SU-DHL-6 (cell line): ENCODE measurements around the gene FBH1.

Experiments
- EZH2phosphoT487 ChIP-seq: fragments of 200-600 bp; sonication (generic), shearing (Covaris generic); conservative IDR thresholded peaks from 2 replicates; pipeline ENCODE4 v1.6.1; 2018; ENCODE audit warnings: mild to moderate bottlenecking, antibody characterized with exemption, low read length, moderate library complexity, mixed read lengths
- TF ChIP-seq, protein P1 (sequence below): fragments of 200-600 bp; sonication (generic); IDR thresholded peaks from one replicate; pipeline ENCODE4 v1.5.1; 2017; ENCODE audit warnings: antibody characterized with exemption, mild to moderate bottlenecking, low read length, moderate library complexity; ENCODE audit not compliant: insufficient read depth, poor library complexity, severe bottlenecking

- TF ChIP-seq, protein P1, sequence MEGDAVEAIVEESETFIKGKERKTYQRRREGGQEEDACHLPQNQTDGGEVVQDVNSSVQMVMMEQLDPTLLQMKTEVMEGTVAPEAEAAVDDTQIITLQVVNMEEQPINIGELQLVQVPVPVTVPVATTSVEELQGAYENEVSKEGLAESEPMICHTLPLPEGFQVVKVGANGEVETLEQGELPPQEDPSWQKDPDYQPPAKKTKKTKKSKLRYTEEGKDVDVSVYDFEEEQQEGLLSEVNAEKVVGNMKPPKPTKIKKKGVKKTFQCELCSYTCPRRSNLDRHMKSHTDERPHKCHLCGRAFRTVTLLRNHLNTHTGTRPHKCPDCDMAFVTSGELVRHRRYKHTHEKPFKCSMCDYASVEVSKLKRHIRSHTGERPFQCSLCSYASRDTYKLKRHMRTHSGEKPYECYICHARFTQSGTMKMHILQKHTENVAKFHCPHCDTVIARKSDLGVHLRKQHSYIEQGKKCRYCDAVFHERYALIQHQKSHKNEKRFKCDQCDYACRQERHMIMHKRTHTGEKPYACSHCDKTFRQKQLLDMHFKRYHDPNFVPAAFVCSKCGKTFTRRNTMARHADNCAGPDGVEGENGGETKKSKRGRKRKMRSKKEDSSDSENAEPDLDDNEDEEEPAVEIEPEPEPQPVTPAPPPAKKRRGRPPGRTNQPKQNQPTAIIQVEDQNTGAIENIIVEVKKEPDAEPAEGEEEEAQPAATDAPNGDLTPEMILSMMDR: no peak
- TF ChIP-seq EZH2phosphoT487: no peak
These were observed 69.6 kb downstream of the FBH1 start for GRCh38 chr10:5959581-5960069.
